ENCODE measurements around the gene CAMTA1. TPM values are rescaled to one million over a fixed set of nuclear protein-coding genes. Genes with fewer than 3 reads are reported as not detected.

CAMTA1 gene
- polyA plus RNA-seq, 1 of the 3 experiments (the other 2 are of a cell fraction) = 63.1 TPM

DNA sequence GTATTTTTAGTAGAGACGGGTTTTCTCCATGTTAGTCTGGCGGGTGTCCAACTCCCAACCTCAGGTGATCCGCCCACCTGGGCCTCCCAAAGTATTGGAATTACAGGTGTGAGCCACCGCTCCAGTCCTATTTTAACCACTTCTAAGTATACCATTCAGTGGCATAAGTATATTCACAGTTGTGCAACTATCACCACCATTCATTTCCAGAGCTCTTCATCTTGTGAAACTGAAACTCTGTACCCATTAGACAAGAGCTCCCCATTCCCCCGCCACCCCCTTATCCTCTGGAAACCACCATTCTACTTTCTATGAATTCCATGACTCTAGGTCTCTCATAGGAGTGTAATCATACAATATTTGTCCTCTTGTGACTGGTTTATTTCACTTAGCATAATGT, 40.2 kb upstream of the CAMTA1 start:
- H3K36me3 ChIP-seq (replicated peaks in 1 of 2; ENCODE audit: control insufficient read depth in 1 of 2, insufficient read depth in 2 of 2, low read length in 1 of 2) = no peaks in the 10 kb centered on the region
- no peaks in the 10 kb centered on the region for H3K9me3 ChIP-seq
- CTCF ChIA-PET = interaction anchor here (1.7 to 1.8 kb wide), 2 partner anchors 18 to 26 kb away, joined by 5 to 10 read pairs; no protein-coding TSS in a partner anchor
- no peaks in the 10 kb centered on the region for H4K20me1 ChIP-seq (ENCODE audit: insufficient read depth)
- no peak overlapping the region for H3K27ac ChIP-seq (ENCODE audit: low read depth in 2 of 2, low read length in 1 of 2)
- H3K79me2 ChIP-seq (ENCODE audit: insufficient read depth) = no peaks in the 10 kb centered on the region
- H3K4me1 ChIP-seq (ENCODE audit: control insufficient read depth in 1 of 2, insufficient read depth in 2 of 2, low read depth in 1 of 2, low read length in 1 of 2) = peaks cover 0 to 9% of the 10 kb centered on the region in 2 experiments; a peak in 1 of 4 replicates
- no peaks in the 10 kb centered on the region for H3K27me3 ChIP-seq (ENCODE audit: insufficient read depth)
- H3K4me2 ChIP-seq = no peak overlapping the region
- no peak overlapping the region for H2AFZ ChIP-seq (ENCODE audit: low read depth)
- H3F3A ChIP-seq (replicated peaks; ENCODE audit: insufficient read depth) = peaks cover 16% of the 10 kb centered on the region
- whole genome bisulfite sequencing (ENCODE audit: low lambda C conversion rate) = 98% methylated on average over 5 of the region's 5 CpGs
- H3K9me2 ChIP-seq = no peaks in the 10 kb centered on the region
- POLR2A ChIA-PET = interaction anchor here (0.6 kb wide), 1 partner anchor 70 kb away, joined by 3 read pairs; no protein-coding TSS in a partner anchor
- H3K4me3 ChIP-seq (ENCODE audit: low read depth in 2 of 2, low read length in 1 of 2) = no peak overlapping the region
- DNase-seq = no peak
- TF ChIP-seq, protein P1, sequence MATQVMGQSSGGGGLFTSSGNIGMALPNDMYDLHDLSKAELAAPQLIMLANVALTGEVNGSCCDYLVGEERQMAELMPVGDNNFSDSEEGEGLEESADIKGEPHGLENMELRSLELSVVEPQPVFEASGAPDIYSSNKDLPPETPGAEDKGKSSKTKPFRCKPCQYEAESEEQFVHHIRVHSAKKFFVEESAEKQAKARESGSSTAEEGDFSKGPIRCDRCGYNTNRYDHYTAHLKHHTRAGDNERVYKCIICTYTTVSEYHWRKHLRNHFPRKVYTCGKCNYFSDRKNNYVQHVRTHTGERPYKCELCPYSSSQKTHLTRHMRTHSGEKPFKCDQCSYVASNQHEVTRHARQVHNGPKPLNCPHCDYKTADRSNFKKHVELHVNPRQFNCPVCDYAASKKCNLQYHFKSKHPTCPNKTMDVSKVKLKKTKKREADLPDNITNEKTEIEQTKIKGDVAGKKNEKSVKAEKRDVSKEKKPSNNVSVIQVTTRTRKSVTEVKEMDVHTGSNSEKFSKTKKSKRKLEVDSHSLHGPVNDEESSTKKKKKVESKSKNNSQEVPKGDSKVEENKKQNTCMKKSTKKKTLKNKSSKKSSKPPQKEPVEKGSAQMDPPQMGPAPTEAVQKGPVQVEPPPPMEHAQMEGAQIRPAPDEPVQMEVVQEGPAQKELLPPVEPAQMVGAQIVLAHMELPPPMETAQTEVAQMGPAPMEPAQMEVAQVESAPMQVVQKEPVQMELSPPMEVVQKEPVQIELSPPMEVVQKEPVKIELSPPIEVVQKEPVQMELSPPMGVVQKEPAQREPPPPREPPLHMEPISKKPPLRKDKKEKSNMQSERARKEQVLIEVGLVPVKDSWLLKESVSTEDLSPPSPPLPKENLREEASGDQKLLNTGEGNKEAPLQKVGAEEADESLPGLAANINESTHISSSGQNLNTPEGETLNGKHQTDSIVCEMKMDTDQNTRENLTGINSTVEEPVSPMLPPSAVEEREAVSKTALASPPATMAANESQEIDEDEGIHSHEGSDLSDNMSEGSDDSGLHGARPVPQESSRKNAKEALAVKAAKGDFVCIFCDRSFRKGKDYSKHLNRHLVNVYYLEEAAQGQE (IDR thresholded peaks at IDR 0.05; ENCODE audit: low read depth, low read length) = no peak
- TF ChIP-seq GABPA (IDR thresholded peaks at IDR 0.05; ENCODE audit: low read depth) = no peak
- no peak for TF ChIP-seq ZBTB33 (IDR thresholded peaks at IDR 0.05; ENCODE audit: borderline replicate concordance, low read depth)
- no peak for TF ChIP-seq MEF2A (IDR thresholded peaks at IDR 0.05; ENCODE audit: borderline replicate concordance, low read depth)
- no peak overlapping the region for H3K9ac ChIP-seq

DNA sequence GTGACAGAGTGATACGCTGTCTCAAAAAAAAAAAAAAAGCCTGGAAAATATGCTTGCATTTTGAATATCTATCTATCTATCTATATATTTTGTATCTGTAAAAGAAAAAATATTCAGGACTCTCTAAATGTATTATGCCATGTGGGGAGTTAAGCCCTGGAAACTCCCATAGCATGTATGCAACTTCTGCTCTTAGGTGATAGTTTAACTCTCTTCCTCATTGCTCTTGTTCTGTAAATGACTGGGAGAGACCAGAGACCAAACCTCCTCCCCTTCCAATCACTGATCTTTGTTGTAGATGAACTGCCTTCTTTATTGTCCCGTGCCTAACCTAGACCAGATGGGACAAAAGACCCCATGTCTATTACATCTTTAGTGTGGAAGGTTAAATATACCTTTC, 37.6 kb upstream of the CAMTA1 start:
- Histone ChIP-seq H3K4me1 (ENCODE audit: control insufficient read depth in 1 of 2, insufficient read depth in 2 of 2, low read depth in 1 of 2, low read length in 1 of 2) (peaks cover 0 to 9% of the 10 kb centered on the region in 2 experiments; a peak in 1 of 4 replicates), H3K79me2 (ENCODE audit: insufficient read depth) (no peaks in the 10 kb centered on the region), H2AFZ (ENCODE audit: low read depth) (no peak overlapping the region), H3K4me3 (ENCODE audit: low read depth in 2 of 2, low read length in 1 of 2) (no peak overlapping the region), H3K9me2 (no peaks in the 10 kb centered on the region), H3K36me3 (replicated peaks in 1 of 2; ENCODE audit: control insufficient read depth in 1 of 2, insufficient read depth in 2 of 2, low read length in 1 of 2) (no peaks in the 10 kb centered on the region), H3K27ac (ENCODE audit: low read depth in 2 of 2, low read length in 1 of 2) (no peak overlapping the region), H3K4me2 (no peak overlapping the region), H3F3A (replicated peaks; ENCODE audit: insufficient read depth) (peaks cover 16% of the 10 kb centered on the region), H3K9ac (no peak overlapping the region), H4K20me1 (ENCODE audit: insufficient read depth) (no peaks in the 10 kb centered on the region), H3K9me3 (no peaks in the 10 kb centered on the region), H3K27me3 (ENCODE audit: insufficient read depth) (no peaks in the 10 kb centered on the region)
- WGBS (ENCODE audit: low lambda C conversion rate) = 81% methylated on average over 2 of the region's 2 CpGs
- no peak for DNase-seq
- POLR2A ChIA-PET = no interaction called here
- CTCF ChIA-PET = interaction anchor here (0.9 kb wide), 1 partner anchor 36 kb away, joined by 3 read pairs; no protein-coding TSS in a partner anchor
- TF ChIP-seq NRF1 (IDR thresholded peaks at IDR 0.05; ENCODE audit: low read depth, low read length) = no peak
- TF ChIP-seq MXI1 (IDR thresholded peaks at IDR 0.05; ENCODE audit: low read depth, low read length) = no peak
- TF ChIP-seq FOSL2 (IDR thresholded peaks at IDR 0.05; ENCODE audit: borderline replicate concordance, low read depth) = no peak
- TF ChIP-seq USF2 (IDR thresholded peaks at IDR 0.05; ENCODE audit: borderline replicate concordance, low read depth, low read length) = no peak
- TF ChIP-seq RCOR1 (IDR thresholded peaks at IDR 0.05; ENCODE audit: low read length) = no peak
- TF ChIP-seq RAD21 (IDR thresholded peaks at IDR 0.05; ENCODE audit: low read length) = no peak
- TF ChIP-seq ZBTB33 (IDR thresholded peaks at IDR 0.05; ENCODE audit: borderline replicate concordance, low read depth) = no peak
- no peak for TF ChIP-seq ELF1 (IDR thresholded peaks at IDR 0.05)
- TF ChIP-seq RFX5 (IDR thresholded peaks at IDR 0.05; ENCODE audit: low read length) = no peak
- TF ChIP-seq IRF3 (IDR thresholded peaks at IDR 0.05; ENCODE audit: low read depth, low read length) = no peak
- TF ChIP-seq USF1 (IDR thresholded peaks at IDR 0.05; ENCODE audit: borderline replicate concordance, low read depth) = no peak
